Endothelial cell of umbilical vein (primary cell): Measurements from ENCODE around the gene DYRK3. TPM values are rescaled to one million over a fixed set of nuclear protein-coding genes. Genes with fewer than 3 reads are reported as not detected.

Experiments used
- BruUV-seq: library from RNA; stranded (reverse); fragments of 400-500 nt; replicated peaks from 2 replicates; lab custom pipeline; 2021; lab: Mats Ljungman, UMichigan
- CTCF ChIA-PET: fragments of 300-600, 350-600 bp; sonication (Branson Sonifier 250); formaldehyde crosslinking; loops from one replicate; lab custom pipeline; 2021; ENCODE audit warnings: antibody characterized with exemption, inconsistent platforms; lab: Charles Lee
- POLR2A ChIA-PET: fragments of 300-600, 350-600 bp; sonication (Branson Sonifier 250); formaldehyde crosslinking; loops from one replicate; lab custom pipeline; 2021; ENCODE audit warnings: antibody characterized with exemption, inconsistent platforms; lab: Charles Lee
- DNase-seq: peaks from one replicate; pipeline ENCODE4 v3.0.0-alpha.2; 2011; ENCODE audit warnings: low read depth, low spot score
- FAIRE-seq: peaks from 2 replicates; lab custom pipeline; 2011; peaks lifted over from hg19 to GRCh38; lab: Jason Lieb, UNC
- H2AFZ ChIP-seq: 2 replicates; pipeline ENCODE4 v1.6.0; 2012; ENCODE audit warnings: low read depth, low read length, control low read depth, inconsistent platforms
- H3K27ac ChIP-seq: 2 replicates; pipeline ENCODE4 v1.5.1; 2011; ENCODE audit warnings: low read depth, mild to moderate bottlenecking, control low read depth, low read length, moderate library complexity; ENCODE audit not compliant: insufficient read depth
- H3K27me3 ChIP-seq, 2 experiments: 2 replicates each; pipeline versions ENCODE4 v1.6.0 to v1.6.1; 2011; ENCODE audit warnings: low read length in 2 of 2, mixed read lengths in 1 of 2; ENCODE audit not compliant: control insufficient read depth in 2 of 2, insufficient read depth in 2 of 2
- H3K36me3 ChIP-seq, 2 experiments: 2 replicates in 1 of 2; 3 replicates in 1 of 2; pipeline ENCODE4 v1.5.1; 2011; ENCODE audit warnings: low read length in 2 of 2, mild to moderate bottlenecking in 1 of 2, moderate library complexity in 1 of 2; ENCODE audit not compliant: control insufficient read depth in 2 of 2, insufficient read depth in 2 of 2; ENCODE audit errors: extremely low read depth in 1 of 2
- H3K4me1 ChIP-seq: 3 replicates; pipeline ENCODE4 v1.5.1; 2011; ENCODE audit warnings: mild to moderate bottlenecking, low read length; ENCODE audit not compliant: control insufficient read depth, insufficient read depth; ENCODE audit errors: extremely low read depth
- H3K4me2 ChIP-seq: 2 replicates; pipeline ENCODE4 v1.6.1; 2011; ENCODE audit warnings: low read length, control low read depth, mixed read lengths; ENCODE audit not compliant: insufficient read depth
- H3K4me3 ChIP-seq, 3 experiments: fragments of 200-600 bp in 1 of 3; sonication (generic), shearing (Covaris generic) in 1 of 3; replicated peaks in 1 of 3; 2 replicates each; pipeline ENCODE4 v1.5.1; 2011 to 2016; ENCODE audit warnings: control low read depth in 3 of 3, low read length in 3 of 3, mild to moderate bottlenecking in 2 of 3, inconsistent platforms in 1 of 3, low read depth in 1 of 3, moderate library complexity in 1 of 3; ENCODE audit not compliant: insufficient read depth in 1 of 3
- H3K79me2 ChIP-seq: 2 replicates; pipeline ENCODE4 v1.6.0; 2012; ENCODE audit warnings: low read length, inconsistent platforms; ENCODE audit not compliant: control insufficient read depth, insufficient read depth
- H3K9ac ChIP-seq: replicated peaks from 2 replicates; pipeline ENCODE3; 2011; ENCODE audit warnings: low read length, control low read depth; ENCODE audit not compliant: insufficient read depth; ENCODE audit errors: extremely low read depth
- H3K9me1 ChIP-seq: replicated peaks from 3 replicates; pipeline ENCODE4 v1.6.0; 2011; ENCODE audit warnings: mild to moderate bottlenecking, low read length; ENCODE audit not compliant: control insufficient read depth, insufficient read depth; ENCODE audit errors: extremely low read depth
- H3K9me3 ChIP-seq: replicated peaks from 2 replicates; pipeline ENCODE4 v1.5.1; 2012; ENCODE audit warnings: low read length, inconsistent platforms; ENCODE audit not compliant: control insufficient read depth, insufficient read depth
- H4K20me1 ChIP-seq: replicated peaks from 2 replicates; pipeline ENCODE3; 2011; ENCODE audit warnings: mild to moderate bottlenecking, low read length; ENCODE audit not compliant: control insufficient read depth, insufficient read depth; ENCODE audit errors: extremely low read depth
- EZH2 ChIP-seq: IDR thresholded peaks from 2 replicates; pipeline ENCODE4 v1.6.1; 2012; ENCODE audit warnings: borderline replicate concordance, low read depth, mild to moderate bottlenecking, moderate library complexity, low read length, inconsistent platforms; ENCODE audit not compliant: severe bottlenecking
- FOS ChIP-seq: IDR thresholded peaks from 2 replicates; pipeline ENCODE4 v1.6.1; 2011; ENCODE audit warnings: mild to moderate bottlenecking, low read length, moderate library complexity, borderline replicate concordance; ENCODE audit not compliant: insufficient read depth
- GATA2 ChIP-seq: IDR thresholded peaks from 2 replicates; pipeline ENCODE4 v1.7.0; 2011; ENCODE audit warnings: low read depth, mild to moderate bottlenecking, moderate library complexity, mixed read lengths, low read length; ENCODE audit not compliant: insufficient read length, insufficient read depth
- JUN ChIP-seq: IDR thresholded peaks from 2 replicates; pipeline ENCODE4 v1.6.1; 2011; ENCODE audit warnings: borderline replicate concordance, low read depth; ENCODE audit not compliant: insufficient read length, insufficient read depth
- MAX ChIP-seq: IDR thresholded peaks from 2 replicates; pipeline ENCODE4 v1.6.1; 2011; ENCODE audit not compliant: insufficient read depth, insufficient read length
- MYC ChIP-seq: IDR thresholded peaks from one replicate; pipeline ENCODE4 v1.6.1; 2011; ENCODE audit warnings: mild to moderate bottlenecking, low read depth, low read length
- POLR2A ChIP-seq: IDR thresholded peaks from 2 replicates; pipeline ENCODE4 v1.6.1; 2012; ENCODE audit warnings: low read depth, mild to moderate bottlenecking, control low read depth, low read length
- POLR2AphosphoS5 ChIP-seq: IDR thresholded peaks from 2 replicates; pipeline ENCODE4 v1.6.1; 2012; ENCODE audit warnings: low read depth, mild to moderate bottlenecking, control low read depth, low read length, moderate library complexity; ENCODE audit not compliant: insufficient read depth
- dilution Hi-C: fragments of 300-500 bp; cut with MboI; formaldehyde crosslinking; loops from one replicate; pipeline ENCODE4 v1.15.0; 2019; ENCODE audit warnings: low sequenced_read_pairs; ENCODE audit not compliant: extremely low pct_ligation_motif_present
- intact Hi-C: fragments of 100-400 bp; cut with micrococcal nuclease; formaldehyde crosslinking; loops from one replicate; pipeline ENCODE4 v1.10.0; 2022
- polyA plus RNA-seq, 4 experiments: library from polyadenylated mRNA; depleted of rRNA in 3 of 4; stranded (reverse) in 3 of 4; unstranded in 1 of 4; fragments of >200 nt; gene quantifications; 2 replicates each; pipeline versions ENCODE4 v1.2.1 to v1.2.3, GENCODE V29; 2011 to 2012; ENCODE audit warnings: missing spikeins in 1 of 4
- total RNA-seq: library from RNA; stranded (reverse); gene quantifications from 2 replicates; pipeline ENCODE4 v1.2.3, GENCODE V29; 2021
- TF ChIP-seq, protein P1 (sequence below), 2 donors: IDR thresholded peaks; 1 replicate in 1 of 2; 2 replicates in 1 of 2; pipeline ENCODE4 v1.5.1; 2011; ENCODE audit warnings: low read length in 2 of 2, mild to moderate bottlenecking in 2 of 2, moderate library complexity in 2 of 2, control low read depth in 1 of 2, inconsistent platforms in 1 of 2, low read depth in 1 of 2; ENCODE audit not compliant: insufficient read depth in 1 of 2; ENCODE audit errors: extremely low read depth in 1 of 2

The DYRK3 gene
- total and polyA plus RNA-seq, 2 donors (not counting 3 experiments of a cell fraction or from before 2014, with no cell fraction given) = 3.4 to 7.4 TPM

DNA sequence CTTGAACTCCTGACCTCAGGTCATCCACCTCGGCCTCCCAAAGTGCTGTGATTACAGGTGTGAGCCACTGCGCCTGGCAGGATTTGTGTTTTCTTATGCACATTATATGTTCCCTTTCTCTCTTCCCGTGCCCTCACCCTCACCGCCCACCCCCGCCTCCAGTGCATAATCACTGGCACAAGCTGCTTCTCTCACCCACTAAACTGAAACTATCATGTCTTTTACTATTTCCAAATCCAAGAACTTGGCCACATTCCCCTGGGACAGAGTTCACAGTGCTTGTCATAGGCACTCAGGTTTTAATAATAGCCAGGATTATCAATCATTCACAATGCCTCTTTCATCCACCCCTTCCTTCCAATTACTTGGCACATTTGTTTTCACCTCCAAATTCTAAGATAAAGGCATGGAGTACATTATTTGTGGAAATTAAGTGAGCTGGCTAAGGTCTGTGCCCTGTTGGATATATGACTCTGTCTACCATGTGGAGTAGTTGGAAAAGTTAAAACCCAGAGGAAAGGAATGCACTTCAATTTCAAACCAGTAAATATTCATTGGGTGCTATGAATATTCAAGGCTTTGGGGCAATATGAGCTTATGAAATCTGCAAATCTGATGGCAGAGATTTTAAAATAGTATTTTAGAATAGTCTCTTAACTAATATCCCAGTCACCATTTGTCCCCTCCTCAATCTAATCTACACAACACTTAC, 31.8 kb downstream of the DYRK3 start:
- Histone ChIP-seq H3K4me1 (no peaks in the 10 kb centered on the region), H3K9me1 (no peaks in the 10 kb centered on the region), H3K9me3 (no peaks in the 10 kb centered on the region), H3K27ac (no peak overlapping the region), H3K79me2 (no peaks in the 10 kb centered on the region), H3K36me3 (no peaks in the 10 kb centered on the region), H3K9ac (no peak overlapping the region), H2AFZ (no peak overlapping the region), H3K4me3 (no peak overlapping the region), H3K4me2 (no peak overlapping the region), H4K20me1 (no peaks in the 10 kb centered on the region), H3K27me3 (peaks cover 36 to 37% of the 10 kb centered on the region in 2 experiments)
- intact Hi-C loops = no loop called here
- ChIA-PET CTCF (interaction anchor here (0.7 to 15.0 kb wide), 7 partner anchors 9 to 245 kb away, joined by 3 to 663 read pairs (median 5); partner anchors contain the start of genes DYRK3 and EIF2D), POLR2A (interaction anchor here (1.0 kb wide), 1 partner anchor 17 kb away, joined by 3 read pairs; the partner anchor contains the start of gene MAPKAPK2)
- dilution Hi-C loops = no loop called here
- no peak for FAIRE-seq
- no TSS peak for BruUV-seq
- no peak for DNase-seq
- TF ChIP-seq FOS (no peak), POLR2A (no peak), GATA2 (no peak)

DNA sequence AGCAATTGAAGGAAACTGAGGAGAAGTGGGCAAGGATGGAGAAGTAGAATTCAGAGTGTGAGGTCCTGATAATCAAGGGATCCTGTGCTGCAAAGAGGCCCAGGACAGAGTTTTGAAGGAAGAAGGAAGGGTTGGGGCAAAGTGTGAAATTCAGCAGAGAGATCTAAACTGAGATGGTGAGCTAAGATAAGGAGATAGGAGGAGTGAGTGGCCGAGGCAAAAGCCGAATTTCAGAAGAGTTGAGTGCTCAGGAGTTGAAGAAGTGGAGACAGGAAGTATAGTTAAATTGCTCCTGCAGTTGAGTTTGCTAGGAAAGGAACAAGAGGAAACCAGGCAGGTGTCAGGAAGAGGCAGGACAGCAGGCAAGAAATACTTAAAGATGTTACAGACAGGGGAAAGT, 33.0 kb downstream of the DYRK3 start:
- no peak for FAIRE-seq
- ChIA-PET CTCF (interaction anchor here (1.0 to 15.0 kb wide), 3 partner anchors 10 to 244 kb away, joined by 3 to 663 read pairs (median 15); partner anchors contain the start of gene DYRK3), POLR2A (no interaction called here)
- intact Hi-C loops = no loop called here
- Histone ChIP-seq H2AFZ (no peak overlapping the region), H3K79me2 (no peaks in the 10 kb centered on the region), H3K9ac (no peak overlapping the region), H3K4me1 (peaks cover 9% of the 10 kb centered on the region), H3K4me2 (no peak overlapping the region), H3K36me3 (no peaks in the 10 kb centered on the region), H3K27ac (no peak overlapping the region), H3K27me3 (peaks cover 23 to 30% of the 10 kb centered on the region in 2 experiments), H3K9me3 (no peaks in the 10 kb centered on the region), H3K9me1 (no peaks in the 10 kb centered on the region), H4K20me1 (no peaks in the 10 kb centered on the region), H3K4me3 (no peak overlapping the region)
- no peak for DNase-seq
- no peak for TF ChIP-seq MAX
- TF ChIP-seq, protein P1, sequence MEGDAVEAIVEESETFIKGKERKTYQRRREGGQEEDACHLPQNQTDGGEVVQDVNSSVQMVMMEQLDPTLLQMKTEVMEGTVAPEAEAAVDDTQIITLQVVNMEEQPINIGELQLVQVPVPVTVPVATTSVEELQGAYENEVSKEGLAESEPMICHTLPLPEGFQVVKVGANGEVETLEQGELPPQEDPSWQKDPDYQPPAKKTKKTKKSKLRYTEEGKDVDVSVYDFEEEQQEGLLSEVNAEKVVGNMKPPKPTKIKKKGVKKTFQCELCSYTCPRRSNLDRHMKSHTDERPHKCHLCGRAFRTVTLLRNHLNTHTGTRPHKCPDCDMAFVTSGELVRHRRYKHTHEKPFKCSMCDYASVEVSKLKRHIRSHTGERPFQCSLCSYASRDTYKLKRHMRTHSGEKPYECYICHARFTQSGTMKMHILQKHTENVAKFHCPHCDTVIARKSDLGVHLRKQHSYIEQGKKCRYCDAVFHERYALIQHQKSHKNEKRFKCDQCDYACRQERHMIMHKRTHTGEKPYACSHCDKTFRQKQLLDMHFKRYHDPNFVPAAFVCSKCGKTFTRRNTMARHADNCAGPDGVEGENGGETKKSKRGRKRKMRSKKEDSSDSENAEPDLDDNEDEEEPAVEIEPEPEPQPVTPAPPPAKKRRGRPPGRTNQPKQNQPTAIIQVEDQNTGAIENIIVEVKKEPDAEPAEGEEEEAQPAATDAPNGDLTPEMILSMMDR (IDR thresholded peaks at IDR 0.05; ENCODE audit: extremely low read depth in 1 of 2, insufficient read depth in 1 of 2, low read depth in 1 of 2, low read length in 2 of 2) = no peak
- TF ChIP-seq GATA2 = no peak
- no peak for TF ChIP-seq POLR2A
- TF ChIP-seq JUN = no peak
- no peak for TF ChIP-seq MYC
- TF ChIP-seq POLR2AphosphoS5 = no peak
- TF ChIP-seq EZH2 = no peak
- no peak for TF ChIP-seq FOS
- no TSS peak for BruUV-seq
- dilution Hi-C loops = no loop called here
